Right lobe of liver (tissue), 6 donors: ENCODE measurements around the gene KPTN. TPM values are rescaled to one million over a fixed set of nuclear protein-coding genes. Genes with fewer than 3 reads are reported as not detected.

Experiments used
- ATAC-seq, 4 donors: fragments of 200-7000 bp; cut with Tn5 transposase; one replicate each; pipeline ENCODE4 v1.9.1; 2020; ENCODE audit warnings: mild to moderate bottlenecking in 4 of 4, moderate library complexity in 4 of 4
- DNase-seq, 3 donors: peaks; one replicate each; pipeline ENCODE4 v3.0.0-alpha.2; 2020
- H3K27ac ChIP-seq, 3 donors: fragments of 200-600 bp; one replicate each; pipeline ENCODE4 v1.8.0; 2022
- H3K27me3 ChIP-seq, 2 donors: fragments of 200-600 bp; one replicate each; pipeline ENCODE4 v1.8.0; 2022
- H3K36me3 ChIP-seq, 4 donors: fragments of 200-600 bp; sonication (generic) in 1 of 4; one replicate each; pipeline versions ENCODE4 v1.5.1 to v1.8.0; 2017 to 2022; ENCODE audit warnings: control low read depth in 1 of 4
- H3K4me1 ChIP-seq, 4 donors: fragments of 200-600 bp; sonication (generic) in 1 of 4; one replicate each; pipeline versions ENCODE4 v1.5.1 to v1.8.0; 2017 to 2022; ENCODE audit warnings: control low read depth in 1 of 4
- H3K4me3 ChIP-seq, 3 donors: fragments of 200-600 bp; one replicate each; pipeline ENCODE4 v1.8.0; 2022
- H3K9me3 ChIP-seq, 4 donors: fragments of 200-600 bp; sonication (generic) in 1 of 4; one replicate each; pipeline versions ENCODE4 v1.5.1 to v1.8.0; 2017 to 2022; ENCODE audit warnings: control low read depth in 1 of 4
- CTCF ChIP-seq, 4 donors: fragments of 200-600 bp in 3 of 4; fragments of 450-650 bp in 1 of 4; IDR thresholded peaks; one replicate each; pipeline versions ENCODE4 v1.5.1 to v1.8.0; 2016 to 2022; ENCODE audit warnings: antibody characterized with exemption in 4 of 4, mild to moderate bottlenecking in 2 of 4
- POLR2A ChIP-seq: fragments of 450-650 bp; IDR thresholded peaks from one replicate; pipeline ENCODE4 v1.6.1; 2017; ENCODE audit warnings: antibody characterized with exemption, mild to moderate bottlenecking
- WGBS: methylation state at CpG from one replicate; pipeline ENCODE4 v1.1.6; 2018; ENCODE audit warnings: low coverage, low lambda C conversion rate; ENCODE audit not compliant: insufficient coverage; ENCODE audit errors: missing lambda C conversion rate; 5-methylcytosine and 5-hydroxymethylcytosine counted together
- intact Hi-C, 2 donors: fragments of 100-400 bp; cut with DNase I; formaldehyde crosslinking; loops; one replicate each; pipeline versions ENCODE4 v1.11.2 to v1.14.1; 2022
- total RNA-seq, 6 experiments: library from RNA; depleted of rRNA in 2 of 6; stranded (reverse); fragments of >200 nt in 2 of 6; fragmentation: NEBNext Ultra II Directional in 3 of 6; extraction: Animal tissue kit (Norgen Biotek cat#: 25700) in 3 of 6; gene quantifications; one replicate each; pipeline versions ENCODE4 v1.1.0 to v1.2.4, GENCODE V29; 2016 to 2023
- donor health status: DM: no; HTN: yes; CAD: no.
- donor health status: DM: no; HTN: no; CAD: no.
- donor health status: DM: no; HTN: no; CAD: no.
- donor health status: DM: no; HTN: yes; CAD: no.
- donor health status: DM: no; HTN: yes; CAD: no.

The KPTN gene
- total RNA-seq, 6 experiments from 2014 or later, result 3.1 to 7.8 (median 6.2) TPM

GRCh38 chr19:47507924-47508553 is 24.0 kb upstream of the KPTN start:
- TF ChIP-seq POLR2A (no peak), CTCF (IDR thresholded peaks at IDR 0.05) (no peak)
- Histone ChIP-seq H3K9me3 (no peaks in the 10 kb centered on the region), H3K4me3 (no peak overlapping the region), H3K27me3 (no peaks in the 10 kb centered on the region), H3K36me3 (peaks cover 0 to 19% (median 5%) of the 10 kb centered on the region in 4 donors), H3K27ac (no peak overlapping the region), H3K4me1 (peaks cover 0 to 60% (median 24%) of the 10 kb centered on the region in 4 donors)
- intact Hi-C loops, result no loop called here
- no peak for DNase-seq
- no CpG with 5 or more reads among the region's 11 CpGs for WGBS
- ATAC-seq, result no peak

- intact Hi-C loops, result no loop called here
- Histone ChIP-seq H3K9me3 (no peaks in the 10 kb centered on the region), H3K4me3 (no peak overlapping the region), H3K4me1 (peaks cover 0 to 53% (median 24%) of the 10 kb centered on the region in 4 donors), H3K27me3 (no peaks in the 10 kb centered on the region), H3K27ac (no peak overlapping the region), H3K36me3 (peaks cover 0 to 29% (median 9%) of the 10 kb centered on the region in 4 donors)
- DNase-seq (no peak), ATAC-seq (no peak)
- WGBS, result 33% methylated on average over 4 of the region's 6 CpGs
- TF ChIP-seq POLR2A (no peak), CTCF (IDR thresholded peaks at IDR 0.05) (no peak)
Observed at GRCh38 chr19:47507012-47507411, 23.0 kb upstream of the KPTN start.

- TF ChIP-seq POLR2A (no peak), CTCF (IDR thresholded peaks at IDR 0.05) (no peak)
- H3K4me3 ChIP-seq, result no peak overlapping the region
- DNase-seq (no peak), ATAC-seq (no peak)
- no peak overlapping the region for H3K27ac ChIP-seq
- H3K27me3 ChIP-seq, result no peaks in the 10 kb centered on the region
- peaks cover 0 to 47% (median 23%) of the 10 kb centered on the region in 4 donors for H3K4me1 ChIP-seq
- H3K9me3 ChIP-seq, result no peaks in the 10 kb centered on the region
- H3K36me3 ChIP-seq, result peaks cover 0 to 33% (median 10%) of the 10 kb centered on the region in 4 donors
- intact Hi-C loops, result no loop called here
- WGBS, result no CpG with 5 or more reads among the region's 8 CpGs
Observed at GRCh38 chr19:47506459-47506858, 22.4 kb upstream of the KPTN start.

- H3K36me3 ChIP-seq, result peaks cover 1 to 42% (median 15%) of the 10 kb centered on the region in 4 donors
- H3K9me3 ChIP-seq, result no peaks in the 10 kb centered on the region
- no peaks in the 10 kb centered on the region for H3K27me3 ChIP-seq
- 100% methylated on average over 1 of the region's 6 CpGs for WGBS
- no peak for ATAC-seq
- DNase-seq, result peak in 1 of 3 donors; percentile 30
- intact Hi-C loops, result no loop called here
- peaks cover 0 to 39% (median 19%) of the 10 kb centered on the region in 4 donors for H3K4me1 ChIP-seq
- H3K27ac ChIP-seq, result no peak overlapping the region
- H3K4me3 ChIP-seq, result no peak overlapping the region
- TF ChIP-seq CTCF (IDR thresholded peaks at IDR 0.05) (no peak), POLR2A (no peak)
Observed at GRCh38 chr19:47505506-47505905, 21.5 kb upstream of the KPTN start.
